ENCODE data around the gene SECISBP2.

Gene SECISBP2

GRCh38 chr9:89363921-89364665 is 45.8 kb downstream of the SECISBP2 start:
- no peak overlapping the region for H3K27ac ChIP-seq (ENCODE audit: poor library complexity, severe bottlenecking)
- no peaks in the 10 kb centered on the region for H3K9me3 ChIP-seq (ENCODE audit: severe bottlenecking)
- H3K36me3 ChIP-seq (ENCODE audit: low read depth), result peaks cover 27% of the 10 kb centered on the region
- 0 out of 3 replicates have a peak, but pooled peaks have one; percentile 5 for ATAC-seq (ENCODE audit: low read depth)
- DNase-seq (ENCODE audit: low spot score), result no peak
- no peak for TF ChIP-seq CTCF (IDR thresholded peaks at IDR 0.05; ENCODE audit: poor library complexity, severe bottlenecking)
- H3K4me1 ChIP-seq (ENCODE audit: insufficient read depth, poor library complexity, severe bottlenecking), result no peaks in the 10 kb centered on the region
- H3K27me3 ChIP-seq (ENCODE audit: insufficient read depth, poor library complexity, severe bottlenecking), result no peaks in the 10 kb centered on the region
- no peak overlapping the region for H3K4me3 ChIP-seq (ENCODE audit: severe bottlenecking)

GRCh38 chr9:89364666-89365531 is 46.6 kb downstream of the SECISBP2 start:
- DNase-seq (ENCODE audit: low spot score) (peak; percentile 23), ATAC-seq (ENCODE audit: low read depth) (0 out of 3 replicates have a peak, but pooled peaks have one; percentile 21)
- no peak for TF ChIP-seq CTCF (IDR thresholded peaks at IDR 0.05; ENCODE audit: poor library complexity, severe bottlenecking)

DNA sequence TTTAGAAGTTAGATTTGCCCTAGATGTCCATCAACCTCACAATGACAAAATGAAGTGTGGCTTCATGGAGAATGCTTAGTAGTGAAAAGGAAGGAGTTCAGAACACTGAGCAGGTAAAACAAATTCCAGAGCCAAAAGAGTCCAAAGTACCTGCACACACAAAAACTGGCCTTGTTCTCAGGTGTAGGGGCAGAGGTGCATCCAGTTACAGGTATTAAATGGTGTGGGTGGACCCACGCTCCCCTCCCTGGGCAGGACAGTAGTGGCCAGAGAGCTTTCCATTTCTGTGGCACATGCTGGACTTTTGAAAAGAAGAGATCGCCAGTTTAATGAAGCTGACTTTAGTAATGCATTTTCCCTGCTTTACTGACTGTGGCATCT is 47.2 kb downstream of the SECISBP2 start:
- peaks cover 13% of the 10 kb centered on the region for H3K36me3 ChIP-seq (ENCODE audit: low read depth)
- H3K27ac ChIP-seq (ENCODE audit: poor library complexity, severe bottlenecking), result no peak overlapping the region
- H3K4me3 ChIP-seq (ENCODE audit: severe bottlenecking), result no peak overlapping the region
- H3K9me3 ChIP-seq (ENCODE audit: severe bottlenecking), result no peaks in the 10 kb centered on the region
- H3K27me3 ChIP-seq (ENCODE audit: insufficient read depth, poor library complexity, severe bottlenecking), result no peaks in the 10 kb centered on the region
- TF ChIP-seq CTCF (IDR thresholded peaks at IDR 0.05; ENCODE audit: poor library complexity, severe bottlenecking), result no peak
- ATAC-seq (ENCODE audit: low read depth), result no peak
- H3K4me1 ChIP-seq (ENCODE audit: insufficient read depth, poor library complexity, severe bottlenecking), result no peaks in the 10 kb centered on the region
- peak; percentile 22 for DNase-seq (ENCODE audit: low spot score)

More at GRCh38 chr9:89364666-89365531, 46.6 kb downstream of the SECISBP2 start:
- Histone ChIP-seq H3K4me1 (ENCODE audit: insufficient read depth, poor library complexity, severe bottlenecking) (no peaks in the 10 kb centered on the region), H3K27me3 (ENCODE audit: insufficient read depth, poor library complexity, severe bottlenecking) (no peaks in the 10 kb centered on the region), H3K9me3 (ENCODE audit: severe bottlenecking) (no peaks in the 10 kb centered on the region), H3K36me3 (ENCODE audit: low read depth) (peaks cover 19% of the 10 kb centered on the region), H3K4me3 (ENCODE audit: severe bottlenecking) (no peak overlapping the region), H3K27ac (ENCODE audit: poor library complexity, severe bottlenecking) (no peak overlapping the region)

DNA sequence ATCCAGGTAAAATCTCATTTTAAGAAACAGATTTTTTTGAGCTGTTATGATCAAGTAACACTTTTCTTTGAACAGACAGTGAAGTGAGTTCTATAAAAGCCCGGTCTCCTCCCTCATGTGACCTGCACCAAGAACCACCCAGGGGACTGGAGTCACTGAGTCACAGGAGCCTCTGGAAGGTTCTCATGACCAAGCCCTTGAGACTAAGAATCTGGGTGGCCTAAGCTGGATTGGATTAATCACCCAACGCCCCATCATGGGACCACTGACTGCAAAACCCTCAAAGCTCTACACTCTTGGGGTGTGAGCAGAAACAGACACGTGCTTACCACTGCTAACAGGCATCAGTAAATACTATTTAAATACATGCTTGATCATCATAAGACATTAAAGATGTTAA is 48.4 kb downstream of the SECISBP2 start:
- Histone ChIP-seq H3K27me3 (ENCODE audit: insufficient read depth, poor library complexity, severe bottlenecking) (no peaks in the 10 kb centered on the region), H3K4me1 (ENCODE audit: insufficient read depth, poor library complexity, severe bottlenecking) (no peaks in the 10 kb centered on the region), H3K36me3 (ENCODE audit: low read depth) (peaks cover under 1% of the 10 kb centered on the region; the same call in 1 of the 2 replicates), H3K9me3 (ENCODE audit: severe bottlenecking) (no peaks in the 10 kb centered on the region), H3K27ac (ENCODE audit: poor library complexity, severe bottlenecking) (no peak overlapping the region), H3K4me3 (ENCODE audit: severe bottlenecking) (no peak overlapping the region)
- DNase-seq (ENCODE audit: low spot score) (no peak), ATAC-seq (ENCODE audit: low read depth) (no peak)
- TF ChIP-seq CTCF (IDR thresholded peaks at IDR 0.05; ENCODE audit: poor library complexity, severe bottlenecking), result no peak

All from RWPE2 (cell line).